HG03439 (cell line): ENCODE data around the gene ZNF75A.
"Not testable (repeated sequence)": the region's sequence is repeated elsewhere in the genome, so short reads cannot be mapped to it uniquely, and the experiment has no call there.

ENCODE experiments used
- ATAC-seq: cut with Tn5 transposase; IDR thresholded peaks from one replicate; pipeline ENCODE4 v1.9.1; 2021; ENCODE audit warnings: mild to moderate bottlenecking, moderate library complexity; ENCODE audit not compliant: unreplicated experiment

Gene ZNF75A

GRCh38 chr16:3305109-3306068, at the start of gene ZNF75A, which contains the start of gene TIGD7:
ZNF75A (plus strand) TSS chr16:3305497; CDS start chr16:3308429, 2,932 bp downstream.
TIGD7 (minus strand) TSS chr16:3305430; CDS start chr16:3300614, 4,816 bp downstream.
- ATAC-seq, result peak; percentile 92

DNA sequence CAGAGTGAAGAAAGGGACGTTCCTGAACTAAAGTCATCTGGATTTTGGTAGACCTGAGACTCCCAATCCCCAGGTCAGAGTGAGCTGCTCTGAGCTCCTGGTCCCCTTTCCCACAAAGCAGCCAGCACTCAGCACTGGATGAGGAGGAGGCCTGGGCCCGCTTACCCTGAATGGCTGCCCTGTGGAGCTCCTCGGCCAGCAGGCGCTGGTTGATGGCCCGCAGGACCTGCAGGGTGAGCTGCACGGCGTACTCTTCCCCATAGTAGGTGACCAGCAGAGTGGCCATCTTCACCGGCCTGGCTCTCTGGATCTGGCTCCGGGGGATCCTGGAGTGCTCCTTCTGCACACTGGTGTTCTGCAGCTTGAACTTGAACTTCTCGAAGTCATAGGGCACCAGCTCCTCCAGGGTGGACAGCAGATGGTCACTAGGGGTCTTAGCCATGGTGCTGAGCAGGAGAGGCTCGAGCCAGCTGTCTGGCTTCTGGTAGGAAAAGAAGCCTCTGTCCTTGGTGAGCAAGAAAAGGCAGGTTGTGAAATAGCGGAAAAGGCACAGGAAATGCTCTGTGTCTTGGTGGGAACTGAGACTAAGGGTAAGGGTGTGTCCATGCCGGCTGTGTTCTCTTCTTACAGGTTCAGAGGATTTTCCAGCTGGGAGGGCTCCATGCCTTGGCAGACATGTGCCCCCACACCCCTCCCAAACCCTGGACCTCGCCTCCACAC, 49.0 kb upstream of the ZNF75A start, which contains the start of gene MEFV:
TSS of gene MEFV (minus strand) at position 488 of the 720 bp plus-strand sequence. CDS start at position 442, 46 bp downstream.
- no peak for ATAC-seq

DNA sequence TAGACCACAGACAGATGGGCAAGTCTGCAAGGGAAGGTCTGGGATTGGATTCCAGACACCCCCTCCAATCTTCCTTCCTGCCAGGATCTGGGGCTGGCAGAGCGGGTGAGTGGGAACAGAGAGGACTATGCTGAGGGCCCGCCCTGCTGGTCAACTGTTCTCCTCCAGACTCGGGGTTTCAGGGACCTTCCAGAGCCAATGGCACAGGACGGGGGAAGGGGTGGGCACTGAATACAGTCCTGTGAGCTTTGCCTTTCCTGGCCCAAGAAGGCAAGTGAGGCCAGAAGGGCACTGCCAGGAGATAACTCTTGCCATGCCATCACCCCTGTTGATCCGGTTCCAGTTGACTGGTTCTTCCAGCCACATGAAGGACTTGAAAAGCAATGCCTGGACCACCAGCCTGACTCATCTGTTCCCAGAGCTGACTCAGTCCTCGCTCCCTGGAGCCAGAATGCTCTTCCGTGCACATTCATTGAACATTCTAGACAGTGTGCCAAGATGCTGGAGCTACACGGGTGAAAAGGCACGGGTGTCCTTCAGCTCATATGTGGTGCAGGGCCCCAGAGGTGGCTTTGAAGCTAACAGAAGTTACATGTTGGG, 48.3 kb upstream of the ZNF75A start:
- ATAC-seq, result no peak

- no peak for ATAC-seq
Measured at GRCh38 chr16:3259836-3260235, 45.5 kb upstream of the ZNF75A start.

- ATAC-seq, result no peak
Measured at GRCh38 chr16:3262517-3262916, 42.8 kb upstream of the ZNF75A start.

DNA sequence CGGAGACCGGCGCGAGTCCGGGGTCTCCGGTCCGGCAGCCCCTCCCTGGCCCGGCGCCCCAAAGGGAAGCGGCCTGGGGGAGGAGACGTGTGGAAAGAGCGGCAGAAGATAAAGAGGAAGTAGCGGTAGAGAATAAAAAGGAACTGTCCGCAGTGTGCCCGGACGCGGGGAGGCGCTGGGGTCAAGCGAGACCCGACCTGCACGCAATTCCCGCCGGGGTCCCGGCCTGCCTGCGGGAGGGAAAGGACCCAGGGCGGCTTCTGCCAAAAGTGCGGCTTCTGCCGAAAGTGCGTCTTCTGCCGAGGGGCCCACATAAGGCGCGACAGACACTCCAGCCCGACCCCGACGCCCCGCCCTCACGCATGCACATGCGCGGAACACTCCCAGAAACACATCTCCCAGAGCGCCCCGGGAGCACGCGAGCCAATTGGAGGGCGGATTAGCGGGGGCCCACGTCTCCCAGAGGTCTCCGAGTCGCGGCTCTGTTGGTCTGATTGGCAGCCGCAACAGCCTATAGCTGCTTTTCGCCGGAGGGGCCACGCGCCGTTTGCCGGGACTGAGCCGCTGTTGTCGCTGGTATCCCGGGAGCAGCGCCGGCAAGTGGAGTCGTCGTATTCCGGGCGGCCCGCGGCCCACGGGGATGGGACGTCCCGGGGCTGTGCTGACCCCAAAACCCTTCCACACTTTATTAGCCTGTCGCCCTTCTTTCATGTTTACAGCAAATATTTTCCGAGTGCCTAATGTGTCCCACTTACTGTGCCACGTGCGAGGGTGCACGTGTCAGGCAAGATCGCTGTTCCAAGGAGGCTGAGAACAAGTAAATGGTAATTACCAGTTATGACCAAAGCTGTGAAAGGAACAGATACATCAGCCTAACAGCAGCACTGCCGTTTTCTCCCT, 40.9 kb upstream of the ZNF75A start:
- peak; percentile 83 for ATAC-seq

GRCh38 chr16:3266873-3267537, 38.3 kb upstream of the ZNF75A start:
- no peak for ATAC-seq

DNA sequence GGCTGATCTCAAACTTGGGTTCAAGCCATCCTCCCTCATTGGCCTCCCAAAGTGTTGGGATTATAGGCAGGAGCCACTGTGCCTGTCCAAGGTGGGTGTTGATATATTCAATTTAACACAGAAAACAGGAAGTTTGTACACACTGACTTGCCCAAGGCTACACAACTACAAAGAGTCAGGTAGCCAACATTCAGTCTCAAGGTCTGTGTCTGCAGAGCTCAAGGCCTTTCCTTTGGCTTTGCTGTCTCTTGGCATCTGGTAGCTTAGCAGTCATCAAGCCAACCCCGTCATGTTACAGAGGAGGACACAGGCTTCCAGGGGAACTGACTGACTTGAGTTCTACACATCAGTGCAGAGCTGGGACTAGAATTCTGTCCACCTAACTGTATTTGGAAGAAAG, 37.0 kb upstream of the ZNF75A start:
- ATAC-seq, result no peak

DNA sequence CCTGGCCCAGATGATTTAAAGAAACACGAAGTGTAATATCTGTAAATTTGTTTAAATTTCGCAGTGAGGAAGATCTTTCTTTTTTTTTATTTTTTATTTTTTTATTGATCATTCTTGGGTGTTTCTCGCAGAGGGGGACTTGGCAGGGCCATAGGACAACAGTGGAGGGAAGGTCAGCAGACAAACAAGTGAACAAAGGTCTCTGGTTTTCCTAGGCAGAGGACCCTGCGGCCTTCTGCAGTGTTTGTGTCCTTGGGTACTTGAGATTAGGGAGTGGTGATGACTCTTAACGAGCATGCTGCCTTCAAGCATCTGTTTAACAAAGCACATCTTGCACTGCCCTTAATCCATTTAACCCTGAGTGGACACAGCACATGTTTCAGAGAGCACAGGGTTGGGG, 34.6 kb upstream of the ZNF75A start:
- not testable (repeated sequence) for ATAC-seq

- not testable (repeated sequence) for ATAC-seq
Measured at GRCh38 chr16:3271281-3271680, 34.0 kb upstream of the ZNF75A start.

- ATAC-seq, result no peak
Measured at GRCh38 chr16:3274490-3274889, 30.8 kb upstream of the ZNF75A start.

- no peak for ATAC-seq
Measured at GRCh38 chr16:3274947-3275346, 30.4 kb upstream of the ZNF75A start.

GRCh38 chr16:3276679-3277078, 28.6 kb upstream of the ZNF75A start:
- no peak for ATAC-seq

- no peak for ATAC-seq
Measured at GRCh38 chr16:3281222-3281820, 24.0 kb upstream of the ZNF75A start.

DNA sequence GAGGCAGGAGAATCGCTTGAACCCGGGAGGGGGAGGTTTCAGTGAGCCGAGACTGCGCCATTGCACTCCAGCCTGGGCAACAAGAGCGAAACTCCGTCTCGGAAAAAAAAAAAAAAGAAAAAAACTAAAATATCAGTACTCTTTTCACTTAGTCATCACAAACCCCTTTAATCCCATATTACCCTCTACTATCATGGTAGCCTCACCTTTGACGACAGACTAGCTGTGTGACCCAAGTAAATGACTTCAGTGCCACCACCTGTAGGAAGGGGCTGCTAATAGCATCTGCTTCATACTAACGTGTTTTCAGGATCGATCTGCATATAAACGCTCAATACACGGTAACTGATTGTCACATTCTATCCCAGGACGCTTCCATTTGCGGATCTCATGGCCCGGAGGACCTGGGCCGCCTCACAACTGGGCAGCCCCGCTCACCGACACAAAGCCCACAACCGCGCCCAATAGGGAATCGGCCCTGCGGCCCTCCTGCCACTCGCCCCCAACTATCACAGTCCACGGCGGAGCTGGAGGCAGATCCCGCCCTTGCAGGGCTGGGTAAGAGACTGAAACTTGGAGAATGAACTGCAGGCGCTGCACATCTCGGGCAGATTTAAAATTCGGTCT, 23.1 kb upstream of the ZNF75A start:
- peak; percentile 33 for ATAC-seq

GRCh38 chr16:3282730-3283542, 22.4 kb upstream of the ZNF75A start, which contains the start of gene ZNF263:
ZNF263 (plus strand) TSS chr16:3283491; CDS start chr16:3283819, 328 bp downstream.
- ATAC-seq, result peak; percentile 77

- ATAC-seq, result no peak
Measured at GRCh38 chr16:3283543-3284447, 21.5 kb upstream of the ZNF75A start.
